HCT116 (cell line): Measurements from ENCODE around the gene TNNT2. TPM values are rescaled to one million over a fixed set of nuclear protein-coding genes. Genes with fewer than 3 reads are reported as not detected.

Experiments used
- ATAC-seq: fragments of 200-7000 bp; cut with Tn5 transposase; 2 replicates; pipeline ENCODE4 v1.9.1; 2020; ENCODE audit warnings: mild to moderate bottlenecking, moderate library complexity
- BruUV-seq: library from RNA; stranded (reverse); fragments of 400-500 nt; replicated peaks from 2 replicates; lab custom pipeline; 2021; lab: Mats Ljungman, UMichigan
- CTCF ChIA-PET: fragments of 300-600 bp; sonication (Branson Sonifier 250); formaldehyde crosslinking; loops from one replicate; lab custom pipeline; 2021; ENCODE audit warnings: antibody characterized with exemption; lab: Charles Lee
- POLR2A ChIA-PET: fragments of 300-600, 350-600 bp; sonication (Branson Sonifier 250); formaldehyde crosslinking; loops from one replicate; lab custom pipeline; 2021; ENCODE audit warnings: antibody characterized with exemption; lab: Charles Lee
- RAD21 ChIA-PET, 2 experiments: fragments of 300-600 bp; sonication (Branson Sonifier 250); formaldehyde crosslinking; loops; one replicate each; lab custom pipeline; 2023; ENCODE audit warnings: low total read pairs in 2 of 2; ENCODE audit not compliant: uncharacterized antibody in 2 of 2, unreplicated experiment in 2 of 2, low non-redundant PET in 1 of 2; lab: Charles Lee
- DNase-seq: peaks from one replicate; pipeline ENCODE4 v3.0.0-alpha.2; 2010; ENCODE audit warnings: low read depth, low spot score
- H2AFZ ChIP-seq: fragments of 200-600 bp; shearing (Covaris generic), sonication (generic); 2 replicates; pipeline ENCODE4 v1.6.1; 2017; ENCODE audit warnings: low read depth, mixed run types, mixed read lengths, antibody characterized with exemption, low read length; ENCODE audit not compliant: poor library complexity, severe bottlenecking
- H3K27ac ChIP-seq: 2 replicates; pipeline ENCODE4 v1.5.1; 2012; ENCODE audit warnings: low read depth, low read length
- H3K27me3 ChIP-seq: fragments of 200-600 bp; sonication (generic); 2 replicates; pipeline ENCODE4 v1.6.1; 2016; ENCODE audit warnings: mixed run types, low read length, mixed read lengths; ENCODE audit not compliant: insufficient read depth
- H3K36me3 ChIP-seq, 2 experiments: fragments of 200-500 bp in 1 of 2; fragments of 200-600 bp in 1 of 2; sonication (Bioruptor generic) in 1 of 2; sonication (generic) in 1 of 2; 2 replicates each; pipeline versions ENCODE4 v1.5.1 to v1.6.1; 2014 to 2016; ENCODE audit warnings: low read length in 2 of 2, inconsistent platforms in 1 of 2, mixed read lengths in 1 of 2, mixed run types in 1 of 2; ENCODE audit not compliant: insufficient read depth in 2 of 2, control insufficient read depth in 1 of 2
- H3K4me1 ChIP-seq, 2 experiments: fragments of 200-600 bp in 1 of 2; sonication (generic) in 1 of 2; 2 replicates each; pipeline versions ENCODE4 v1.5.1 to v1.6.1; 2012 to 2017; ENCODE audit warnings: low read length in 2 of 2, inconsistent platforms in 1 of 2, mild to moderate bottlenecking in 1 of 2, mixed read lengths in 1 of 2, mixed run types in 1 of 2, moderate library complexity in 1 of 2; ENCODE audit not compliant: insufficient read depth in 2 of 2, control insufficient read depth in 1 of 2
- H3K4me2 ChIP-seq: fragments of 200-600 bp; sonication (generic); 2 replicates; pipeline ENCODE4 v1.6.1; 2017; ENCODE audit warnings: mixed run types, low read length, mixed read lengths
- H3K4me3 ChIP-seq, 2 experiments: fragments of 200-600 bp in 1 of 2; sonication (generic) in 1 of 2; replicated peaks in 1 of 2; 2 replicates each; pipeline ENCODE4 v1.5.1; 2011 to 2016; ENCODE audit warnings: low read length in 2 of 2, control low read depth in 1 of 2, low read depth in 1 of 2, mild to moderate bottlenecking in 1 of 2, mixed read lengths in 1 of 2, mixed run types in 1 of 2
- H3K79me2 ChIP-seq: fragments of 200-600 bp; sonication (generic); 2 replicates; pipeline ENCODE4 v1.6.1; 2017; ENCODE audit warnings: mild to moderate bottlenecking, mixed run types, low read length, moderate library complexity, mixed read lengths; ENCODE audit not compliant: insufficient read depth
- H3K9ac ChIP-seq: fragments of 200-600 bp; sonication (generic); 2 replicates; pipeline ENCODE4 v1.6.1; 2016; ENCODE audit warnings: low read length, mixed read lengths
- H3K9me2 ChIP-seq: fragments of 200-600 bp; sonication (generic), shearing (Covaris generic); 2 replicates; pipeline ENCODE4 v1.6.1; 2017; ENCODE audit warnings: mixed run types, mild to moderate bottlenecking, moderate library complexity; ENCODE audit not compliant: insufficient read depth
- H3K9me3 ChIP-seq, 2 experiments: fragments of 200-500 bp in 1 of 2; fragments of 200-600 bp in 1 of 2; sonication (Bioruptor generic) in 1 of 2; sonication (generic) in 1 of 2; 2 replicates each; pipeline ENCODE4 v1.6.1; 2014 to 2017; ENCODE audit warnings: low read length in 2 of 2, mixed read lengths in 2 of 2, inconsistent platforms in 1 of 2, low read depth in 1 of 2, mild to moderate bottlenecking in 1 of 2, mixed run types in 1 of 2, moderate library complexity in 1 of 2; ENCODE audit not compliant: control insufficient read depth in 1 of 2, insufficient read depth in 1 of 2
- H4K20me1 ChIP-seq: fragments of 200-600 bp; sonication (generic), shearing (Covaris generic); 2 replicates; pipeline ENCODE4 v1.6.1; 2017; ENCODE audit warnings: mixed run types, mild to moderate bottlenecking, moderate library complexity; ENCODE audit not compliant: insufficient read depth
- CBX3 ChIP-seq: IDR thresholded peaks from 2 replicates; pipeline ENCODE4 v1.6.1; 2012; ENCODE audit warnings: low read depth
- ELF1 ChIP-seq: IDR thresholded peaks from 2 replicates; pipeline ENCODE4 v1.6.1; 2012; ENCODE audit warnings: low read depth, borderline replicate concordance
- FOSL1 ChIP-seq: IDR thresholded peaks from 2 replicates; pipeline ENCODE4 v1.6.1; 2012; ENCODE audit warnings: low read depth
- POLR2AphosphoS5 ChIP-seq: IDR thresholded peaks from 2 replicates; pipeline ENCODE4 v1.6.1; 2011; ENCODE audit warnings: mild to moderate bottlenecking, low read depth, low read length, moderate library complexity
- RAD21 ChIP-seq: IDR thresholded peaks from 2 replicates; pipeline ENCODE4 v1.6.1; 2012; ENCODE audit warnings: low read depth, mild to moderate bottlenecking
- SP1 ChIP-seq: IDR thresholded peaks from 2 replicates; pipeline ENCODE4 v1.6.1; 2012; ENCODE audit warnings: low read depth
- TCF7L2 ChIP-seq: IDR thresholded peaks from 2 replicates; pipeline ENCODE4 v1.7.0; 2011; ENCODE audit warnings: borderline replicate concordance, inconsistent platforms; ENCODE audit not compliant: insufficient read depth, insufficient read length; ENCODE audit errors: extremely low read depth
- YY1 ChIP-seq: IDR thresholded peaks from 2 replicates; pipeline ENCODE4 v1.6.1; 2011; ENCODE audit warnings: low read length, low read depth, moderate library complexity, mild to moderate bottlenecking; ENCODE audit not compliant: insufficient replicate concordance; ENCODE audit errors: extremely low read depth
- intact Hi-C: fragments of 100-400 bp; cut with micrococcal nuclease; formaldehyde crosslinking; loops from 2 replicates; pipeline ENCODE4 v1.10.0; 2022
- total RNA-seq: library from RNA; stranded (reverse); gene quantifications from one replicate; pipeline ENCODE4 v1.2.1, GENCODE V29; 2021; ENCODE audit not compliant: unreplicated experiment
- TF ChIP-seq, protein P1 (sequence below): IDR thresholded peaks from 2 replicates; pipeline ENCODE4 v1.6.1; 2012
- TF ChIP-seq, protein P2 (sequence below): IDR thresholded peaks from 2 replicates; pipeline ENCODE4 v1.6.1; 2012; ENCODE audit warnings: low read depth

TNNT2 gene
- total RNA-seq, 1 experiment from 2014 or later, result 2.0 TPM

DNA sequence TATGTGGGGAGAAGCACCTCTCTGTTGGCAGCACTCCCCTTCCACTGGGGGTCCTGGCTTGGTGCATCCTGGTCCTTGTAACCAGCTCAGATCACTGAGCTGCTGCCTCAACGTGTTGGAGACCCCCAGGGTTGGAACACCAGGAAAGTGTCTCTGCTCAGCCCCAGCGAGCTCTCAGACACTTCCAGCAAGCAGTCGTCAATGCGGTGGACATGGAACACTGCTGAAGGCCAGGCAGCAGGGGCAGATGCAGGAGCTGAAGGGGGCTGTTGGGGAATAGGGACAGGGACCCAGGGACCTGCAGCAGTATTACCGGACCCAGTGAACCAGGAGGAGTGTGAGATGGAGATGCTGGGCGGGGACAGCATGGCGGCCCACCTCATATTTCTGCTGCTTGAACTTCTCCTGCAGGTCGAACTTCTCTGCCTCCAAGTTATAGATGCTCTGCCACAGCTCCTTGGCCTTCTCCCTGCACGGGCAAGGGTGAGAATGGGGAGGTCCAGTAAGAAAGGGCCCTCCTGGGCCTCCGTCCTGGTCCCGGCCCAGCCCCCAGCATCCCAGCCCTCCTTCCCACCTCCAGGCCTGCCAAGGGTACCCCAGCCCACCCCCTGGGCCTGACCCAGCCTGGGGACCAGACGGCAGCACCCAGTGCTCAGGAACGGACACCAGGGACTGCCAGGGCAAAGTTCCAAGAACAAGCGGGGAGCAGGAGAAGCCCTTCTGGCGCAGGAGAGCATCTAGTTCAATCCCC, 16.4 kb downstream of the TNNT2 start (continued):
- TF ChIP-seq RAD21, result no peak

GRCh38 chr1:201360486-201360885, 17.0 kb downstream of the TNNT2 start:
- no TSS peak for BruUV-seq

More at GRCh38 chr1:201360486-201360885, 17.0 kb downstream of the TNNT2 start:
- ChIA-PET POLR2A (no interaction called here), RAD21 (interaction anchor here (1.3 to 1.9 kb wide), 3 partner anchors 101 to 106 kb away, joined by 3 to 10 read pairs (median 6); no protein-coding TSS in a partner anchor), CTCF (interaction anchor here (1.0 to 3.5 kb wide), 5 partner anchors 11 to 275 kb away, joined by 3 to 31 read pairs (median 17); no protein-coding TSS in a partner anchor)
- no peak for DNase-seq
- Histone ChIP-seq H3K9me2 (no peaks in the 10 kb centered on the region), H3K79me2 (no peaks in the 10 kb centered on the region), H3K9ac (no peak overlapping the region), H3K4me1 (no peaks in the 10 kb centered on the region), H3K27ac (no peak overlapping the region), H3K4me2 (no peak overlapping the region), H3K4me3 (no peak overlapping the region), H2AFZ (no peak overlapping the region), H3K36me3 (no peaks in the 10 kb centered on the region), H3K27me3 (peaks cover 8% of the 10 kb centered on the region; the same call in 1 of the 2 replicates), H3K9me3 (no peaks in the 10 kb centered on the region), H4K20me1 (no peaks in the 10 kb centered on the region)
- intact Hi-C loops, result no loop called here
- no peak for ATAC-seq
- TF ChIP-seq, protein P1, sequence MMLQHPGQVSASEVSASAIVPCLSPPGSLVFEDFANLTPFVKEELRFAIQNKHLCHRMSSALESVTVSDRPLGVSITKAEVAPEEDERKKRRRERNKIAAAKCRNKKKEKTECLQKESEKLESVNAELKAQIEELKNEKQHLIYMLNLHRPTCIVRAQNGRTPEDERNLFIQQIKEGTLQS, result no peak
- TF ChIP-seq YY1, result no peak
- no peak for TF ChIP-seq RAD21
- TF ChIP-seq SP1, result no peak
- no peak for TF ChIP-seq FOSL1
- no peak for TF ChIP-seq TCF7L2
- TF ChIP-seq, protein P2, sequence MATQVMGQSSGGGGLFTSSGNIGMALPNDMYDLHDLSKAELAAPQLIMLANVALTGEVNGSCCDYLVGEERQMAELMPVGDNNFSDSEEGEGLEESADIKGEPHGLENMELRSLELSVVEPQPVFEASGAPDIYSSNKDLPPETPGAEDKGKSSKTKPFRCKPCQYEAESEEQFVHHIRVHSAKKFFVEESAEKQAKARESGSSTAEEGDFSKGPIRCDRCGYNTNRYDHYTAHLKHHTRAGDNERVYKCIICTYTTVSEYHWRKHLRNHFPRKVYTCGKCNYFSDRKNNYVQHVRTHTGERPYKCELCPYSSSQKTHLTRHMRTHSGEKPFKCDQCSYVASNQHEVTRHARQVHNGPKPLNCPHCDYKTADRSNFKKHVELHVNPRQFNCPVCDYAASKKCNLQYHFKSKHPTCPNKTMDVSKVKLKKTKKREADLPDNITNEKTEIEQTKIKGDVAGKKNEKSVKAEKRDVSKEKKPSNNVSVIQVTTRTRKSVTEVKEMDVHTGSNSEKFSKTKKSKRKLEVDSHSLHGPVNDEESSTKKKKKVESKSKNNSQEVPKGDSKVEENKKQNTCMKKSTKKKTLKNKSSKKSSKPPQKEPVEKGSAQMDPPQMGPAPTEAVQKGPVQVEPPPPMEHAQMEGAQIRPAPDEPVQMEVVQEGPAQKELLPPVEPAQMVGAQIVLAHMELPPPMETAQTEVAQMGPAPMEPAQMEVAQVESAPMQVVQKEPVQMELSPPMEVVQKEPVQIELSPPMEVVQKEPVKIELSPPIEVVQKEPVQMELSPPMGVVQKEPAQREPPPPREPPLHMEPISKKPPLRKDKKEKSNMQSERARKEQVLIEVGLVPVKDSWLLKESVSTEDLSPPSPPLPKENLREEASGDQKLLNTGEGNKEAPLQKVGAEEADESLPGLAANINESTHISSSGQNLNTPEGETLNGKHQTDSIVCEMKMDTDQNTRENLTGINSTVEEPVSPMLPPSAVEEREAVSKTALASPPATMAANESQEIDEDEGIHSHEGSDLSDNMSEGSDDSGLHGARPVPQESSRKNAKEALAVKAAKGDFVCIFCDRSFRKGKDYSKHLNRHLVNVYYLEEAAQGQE, result no peak
- TF ChIP-seq POLR2AphosphoS5, result no peak
- no peak for TF ChIP-seq ELF1
- no peak for TF ChIP-seq CBX3
